PFSK-1 (cell line): ENCODE measurements around the gene ABCC1.

Experiments used
- FOXP2 ChIP-seq: optimal IDR thresholded peaks from 2 replicates; pipeline ENCODE3; 2011; ENCODE audit warnings: borderline replicate concordance, control low read depth, inconsistent platforms; ENCODE audit not compliant: insufficient read depth; ENCODE audit errors: extremely low read length, extremely low read depth
- POLR2AphosphoS5 ChIP-seq: IDR thresholded peaks from 2 replicates; pipeline ENCODE4 v1.6.1; 2012; ENCODE audit warnings: low read depth, mild to moderate bottlenecking, control low read depth, low read length, moderate library complexity
- REST ChIP-seq, 2 experiments: IDR thresholded peaks; 2 replicates each; pipeline versions ENCODE4 v1.6.1 to v1.8.0; 2011 to 2012; ENCODE audit warnings: low read depth in 2 of 2, low read length in 2 of 2, control low read depth in 1 of 2, inconsistent platforms in 1 of 2, mild to moderate bottlenecking in 1 of 2, moderate library complexity in 1 of 2; ENCODE audit not compliant: insufficient read depth in 1 of 2
- SIN3A ChIP-seq: IDR thresholded peaks from 2 replicates; pipeline ENCODE4 v1.6.1; 2012; ENCODE audit warnings: mild to moderate bottlenecking, low read length, moderate library complexity, borderline replicate concordance; ENCODE audit not compliant: insufficient read depth
- TAF1 ChIP-seq: IDR thresholded peaks from 2 replicates; pipeline ENCODE4 v1.6.1; 2012; ENCODE audit warnings: low read length, control low read depth, borderline replicate concordance; ENCODE audit not compliant: insufficient read depth

ABCC1 gene

GRCh38 chr16:16144416-16144815 is 195.0 kb downstream of the ABCC1 start:
- no peak for TF ChIP-seq TAF1
- no peak for TF ChIP-seq POLR2AphosphoS5

GRCh38 chr16:16145286-16145685 is 195.9 kb downstream of the ABCC1 start:
- no peak for TF ChIP-seq POLR2AphosphoS5
- no peak for TF ChIP-seq FOXP2
- no peak for TF ChIP-seq SIN3A
- TF ChIP-seq REST (IDR thresholded peaks at IDR 0.05; ENCODE audit: insufficient read depth in 1 of 2, low read depth in 2 of 2, low read length in 2 of 2) = no peak
- no peak for TF ChIP-seq TAF1

GRCh38 chr16:16146380-16147315 is 197.2 kb downstream of the ABCC1 start:
- TF ChIP-seq POLR2AphosphoS5 = no peak
- no peak for TF ChIP-seq REST (IDR thresholded peaks at IDR 0.05; ENCODE audit: insufficient read depth in 1 of 2, low read depth in 2 of 2, low read length in 2 of 2)

GRCh38 chr16:16147316-16147999 is 198.0 kb downstream of the ABCC1 start:
- TF ChIP-seq TAF1 (no peak), REST (IDR thresholded peaks at IDR 0.05; ENCODE audit: insufficient read depth in 1 of 2, low read depth in 2 of 2, low read length in 2 of 2) (no peak), FOXP2 (no peak), SIN3A (no peak), POLR2AphosphoS5 (no peak)

- TF ChIP-seq FOXP2 (no peak), SIN3A (no peak), POLR2AphosphoS5 (no peak), REST (IDR thresholded peaks at IDR 0.05; ENCODE audit: insufficient read depth in 1 of 2, low read depth in 2 of 2, low read length in 2 of 2) (no peak), TAF1 (no peak)
Measured at GRCh38 chr16:16148755-16149154, 199.3 kb downstream of the ABCC1 start.
